Stimulated activated CD8-positive, alpha-beta memory T cell treated with anti-CD3 and anti-CD28 coated beads, Interleukin-15, amount 100 ng/mL, for 4 hours (primary cell): ENCODE data around the gene OSBPL6.
A peak's percentile ranks its signal among the peaks of the same experiment; 100 is the strongest.
"Not testable (repeated sequence)": the region's sequence is repeated elsewhere in the genome, so short reads cannot be mapped to it uniquely, and the experiment has no call there.

ENCODE experiments used
- DNase-seq, 2 donors: peaks; one replicate each; pipeline ENCODE4 v3.0.0-alpha.2; 2020; ENCODE audit warnings: low read depth in 2 of 2

The OSBPL6 gene

DNA sequence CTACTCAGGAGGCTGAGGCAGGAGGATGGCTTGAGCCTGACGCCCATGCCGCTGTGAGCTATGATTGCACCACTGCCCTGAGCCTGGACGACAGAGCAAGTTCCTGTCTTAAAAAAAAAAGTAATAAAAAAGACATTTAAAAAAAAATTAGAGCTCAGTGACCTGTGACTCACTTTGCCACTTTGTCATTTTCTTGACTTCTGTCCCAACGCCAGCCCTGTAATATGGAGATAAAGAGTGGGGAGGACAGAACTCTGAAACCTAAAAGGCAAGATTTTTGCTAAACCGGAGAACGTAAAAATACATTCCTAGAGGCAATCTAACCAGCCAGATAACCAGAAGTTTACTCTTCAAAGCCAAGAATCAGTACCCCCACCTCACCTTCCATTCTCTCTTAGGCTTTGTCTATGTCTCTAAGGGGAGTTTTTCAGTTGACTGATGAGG lies 207.7 kb downstream of the OSBPL6 start:
- no peak for DNase-seq

DNA sequence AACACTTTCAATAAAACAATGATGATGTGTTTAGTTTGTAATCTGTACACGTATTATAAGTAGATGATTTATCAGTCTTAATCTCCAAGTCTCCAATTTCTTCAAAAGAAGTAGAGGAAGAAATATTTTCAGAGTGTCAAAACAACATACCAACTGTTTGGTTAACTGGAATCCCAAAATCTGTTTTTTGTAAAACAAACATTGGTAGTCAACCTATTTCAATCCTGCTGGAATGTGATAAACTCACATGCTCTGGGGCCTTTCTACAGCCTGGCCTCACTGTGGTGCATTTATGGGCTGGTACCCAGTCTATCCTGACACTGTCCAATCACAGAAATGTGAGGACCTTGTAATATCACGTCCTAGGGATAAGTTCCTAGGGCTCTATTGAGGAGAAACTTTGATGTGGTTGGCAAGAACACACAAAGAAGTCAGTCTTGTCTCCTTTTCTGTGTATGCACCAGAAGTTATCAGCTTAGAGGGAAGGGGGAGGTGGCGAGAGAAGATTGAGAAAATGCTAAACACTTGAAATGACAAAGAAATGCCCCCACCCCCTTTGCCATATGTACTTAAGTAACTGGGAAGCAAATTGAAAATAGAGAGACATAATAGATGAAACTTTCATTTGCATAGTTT lies 209.5 kb downstream of the OSBPL6 start:
- no peak for DNase-seq

DNA sequence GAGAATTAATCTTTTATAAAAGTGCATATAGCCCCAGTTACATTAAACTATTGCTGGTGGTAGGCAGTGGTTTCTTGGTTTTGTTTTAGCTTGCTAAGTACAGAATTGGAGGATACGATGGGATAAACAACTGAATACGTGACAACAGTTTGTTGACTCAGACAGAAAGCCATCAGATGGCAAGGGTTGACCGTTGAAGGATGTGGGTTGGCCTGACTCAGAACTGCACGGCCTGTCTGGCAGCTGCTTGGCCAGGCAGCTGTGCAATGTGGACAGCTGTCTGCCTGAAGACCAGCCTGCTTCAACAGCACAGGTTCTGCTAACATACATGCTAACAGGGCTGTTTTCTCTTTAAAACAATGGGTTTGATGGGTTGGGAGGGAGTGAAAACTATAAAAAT lies 210.1 kb downstream of the OSBPL6 start:
- DNase-seq, result no peak

DNA sequence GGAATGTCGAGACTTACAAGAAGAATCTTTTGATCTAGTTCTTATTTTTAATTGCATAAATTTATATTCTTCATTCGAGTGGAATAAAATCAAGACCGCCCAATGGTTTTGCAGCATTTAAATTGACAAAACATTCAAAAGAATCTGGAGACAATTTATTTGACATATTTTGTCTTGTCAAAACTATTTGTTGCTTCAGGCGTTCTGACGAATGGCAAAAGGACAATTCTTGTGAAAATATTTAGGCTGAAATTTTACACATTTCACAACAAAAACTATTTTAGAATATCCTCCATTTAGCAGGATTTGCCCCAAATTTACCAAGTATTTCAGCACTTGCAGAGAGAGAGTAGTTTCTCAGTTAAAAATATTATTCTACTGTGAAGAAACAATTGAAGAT lies 214.9 kb downstream of the OSBPL6 start:
- no peak for DNase-seq

DNA sequence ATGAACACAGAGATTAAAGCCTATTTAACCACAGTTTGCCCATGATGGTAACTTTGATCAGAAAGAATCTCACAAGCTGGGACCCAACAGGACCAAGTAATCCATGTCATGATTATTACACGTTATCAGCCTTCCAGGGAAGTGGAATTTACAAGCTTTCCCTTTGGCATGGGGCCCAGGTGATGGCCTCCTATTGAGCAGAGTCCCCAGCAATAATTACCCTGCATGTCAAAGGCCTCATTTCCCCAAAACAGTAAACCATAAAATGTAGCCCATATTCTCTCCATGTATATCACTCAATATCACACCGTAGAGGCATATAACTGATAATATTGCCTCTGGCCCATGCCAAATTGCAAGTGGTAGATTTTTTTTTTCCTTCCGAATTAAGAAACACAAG lies 217.7 kb downstream of the OSBPL6 start:
- DNase-seq, result no peak

DNA sequence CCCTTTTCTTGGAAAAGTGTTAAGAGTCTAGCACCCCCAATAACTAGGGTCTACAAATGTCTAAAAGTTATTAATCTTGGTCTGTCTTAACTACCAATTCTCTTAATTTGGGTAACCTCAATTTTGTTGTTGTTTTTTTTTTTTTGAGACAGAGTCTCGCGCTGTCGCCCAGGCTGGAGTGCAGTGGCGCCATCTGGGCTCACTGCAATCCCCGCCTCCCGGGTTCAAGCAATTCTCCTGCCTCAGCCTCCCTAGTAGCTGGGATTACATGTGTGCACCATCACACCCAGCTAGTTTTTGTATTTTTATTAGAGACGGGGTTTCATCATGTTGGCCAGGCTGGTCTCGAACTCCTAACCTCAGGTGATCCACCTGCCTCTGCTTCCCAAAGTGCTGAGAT lies 218.1 kb downstream of the OSBPL6 start:
- DNase-seq, result not testable (repeated sequence)

DNA sequence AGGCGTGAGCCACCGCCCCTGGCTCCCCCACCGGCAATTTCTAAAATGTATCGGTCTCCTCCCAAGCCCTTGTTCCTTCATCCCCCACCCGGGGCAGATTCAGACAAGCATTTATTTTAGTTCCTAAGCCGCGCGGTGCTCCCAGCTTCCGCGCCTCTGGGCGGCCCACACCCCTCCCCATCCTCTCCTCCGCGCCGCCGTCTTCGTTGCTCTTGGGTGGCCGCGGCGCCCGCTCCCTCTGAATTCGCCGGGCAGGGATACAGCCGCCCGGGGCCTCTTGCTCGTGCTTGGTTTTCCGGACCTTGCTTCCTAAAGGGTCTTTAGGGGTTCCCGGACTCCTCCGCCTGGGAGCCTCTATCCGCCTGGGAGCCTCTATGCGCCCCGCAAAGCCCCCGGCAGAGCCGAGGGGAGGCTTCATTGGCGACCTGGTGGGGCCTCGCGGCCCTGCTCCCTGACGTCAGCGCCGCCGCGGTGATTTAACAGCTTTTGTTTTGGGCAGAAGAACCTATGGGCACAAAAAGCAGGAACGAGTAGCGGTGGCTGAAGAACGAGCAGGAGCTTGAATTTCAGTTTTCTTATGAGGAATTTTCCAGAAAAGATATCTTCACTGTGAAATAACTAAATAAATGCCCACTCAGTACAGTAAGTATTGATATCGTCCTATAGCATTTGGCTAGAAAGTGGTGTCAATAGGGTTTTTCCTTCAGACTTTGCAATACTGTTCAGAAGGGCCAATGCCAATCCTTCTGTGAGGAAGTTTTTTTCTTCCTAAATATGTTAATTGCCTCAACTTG lies 219.4 kb downstream of the OSBPL6 start:
- peak; percentile 36 to 54 for DNase-seq

DNA sequence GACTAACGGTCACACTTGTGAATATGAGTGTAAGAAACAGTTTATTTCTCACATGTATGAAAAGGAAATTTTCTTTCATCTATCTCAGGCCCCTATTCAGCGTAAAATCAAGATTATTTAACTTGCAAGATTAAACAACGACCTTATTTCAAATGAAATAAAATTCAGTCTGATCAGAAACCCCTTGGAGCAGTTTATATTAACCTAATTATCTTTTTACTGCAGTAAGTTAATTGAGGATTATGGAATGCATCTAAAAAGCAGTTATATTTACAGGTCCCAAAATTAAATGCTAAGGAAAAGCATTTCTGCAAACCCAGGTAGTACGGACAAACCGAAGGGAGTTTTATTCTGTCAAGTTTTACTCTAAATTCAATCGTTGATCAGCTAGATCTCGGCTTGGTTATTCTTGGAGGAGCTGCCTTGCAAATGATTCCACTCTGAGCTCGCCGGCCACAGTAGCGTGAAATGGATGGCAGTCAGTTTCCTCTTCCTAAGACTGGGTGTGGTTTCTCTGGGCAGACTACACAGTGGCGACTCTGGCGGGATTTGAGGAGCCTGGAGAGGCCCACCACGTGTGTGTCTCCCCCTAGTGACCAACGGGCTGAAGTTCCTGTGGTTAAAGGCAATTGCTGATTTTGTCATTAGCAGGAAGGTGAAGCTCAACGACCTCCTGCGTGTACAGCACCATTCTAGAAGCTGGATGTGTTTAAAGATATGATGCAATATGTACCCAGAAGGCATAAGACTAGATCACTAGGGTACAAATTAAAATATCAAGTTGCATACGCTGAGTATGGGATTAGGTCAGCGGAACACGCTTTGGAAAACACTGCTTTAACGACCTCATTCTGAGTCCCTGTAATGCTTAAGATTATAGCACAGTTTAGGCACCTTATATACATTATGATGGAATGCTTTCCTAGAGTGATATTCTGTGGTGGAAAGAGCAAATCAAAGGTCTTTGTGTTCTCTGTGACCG lies 220.2 kb downstream of the OSBPL6 start:
- DNase-seq, result peak; percentile 52 to 56

DNA sequence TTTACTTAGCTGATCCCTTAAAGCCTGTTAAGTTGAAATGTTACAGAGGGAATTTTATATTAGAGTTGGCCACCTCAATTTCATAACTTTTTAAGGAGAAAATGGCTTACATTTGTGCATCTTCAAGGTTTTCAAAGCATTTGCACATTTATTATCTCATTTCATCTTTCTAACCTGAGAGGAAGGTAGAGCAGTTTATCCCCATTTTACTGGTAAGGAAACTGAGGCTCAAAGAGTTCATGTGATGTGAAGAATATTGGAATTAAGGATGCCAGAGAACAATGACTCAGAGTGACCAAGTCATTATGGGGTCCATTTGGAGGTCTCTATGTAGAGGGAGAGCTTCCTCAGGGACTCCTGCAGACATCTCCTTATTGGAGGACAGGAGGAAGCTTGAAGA lies 221.7 kb downstream of the OSBPL6 start:
- no peak for DNase-seq

DNA sequence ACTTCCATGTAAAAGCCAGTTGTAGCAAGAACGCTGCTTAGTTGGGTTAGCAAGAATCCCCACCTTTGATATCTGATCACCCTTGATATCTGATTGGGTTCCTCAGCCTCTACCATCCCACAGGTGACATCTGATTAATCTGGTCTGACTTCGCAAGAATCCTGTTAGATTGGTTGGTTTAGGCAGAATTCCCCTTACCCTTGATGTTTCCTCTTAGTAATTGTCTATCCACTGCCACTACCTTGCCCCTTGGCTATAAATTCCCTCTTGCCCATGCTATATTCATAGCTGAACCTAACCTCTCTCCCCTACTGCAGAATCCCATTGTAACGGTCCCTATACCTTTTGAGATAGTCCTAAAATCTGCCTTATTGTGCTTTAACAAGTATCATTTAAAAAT lies 223.6 kb downstream of the OSBPL6 start:
- DNase-seq, result no peak

DNA sequence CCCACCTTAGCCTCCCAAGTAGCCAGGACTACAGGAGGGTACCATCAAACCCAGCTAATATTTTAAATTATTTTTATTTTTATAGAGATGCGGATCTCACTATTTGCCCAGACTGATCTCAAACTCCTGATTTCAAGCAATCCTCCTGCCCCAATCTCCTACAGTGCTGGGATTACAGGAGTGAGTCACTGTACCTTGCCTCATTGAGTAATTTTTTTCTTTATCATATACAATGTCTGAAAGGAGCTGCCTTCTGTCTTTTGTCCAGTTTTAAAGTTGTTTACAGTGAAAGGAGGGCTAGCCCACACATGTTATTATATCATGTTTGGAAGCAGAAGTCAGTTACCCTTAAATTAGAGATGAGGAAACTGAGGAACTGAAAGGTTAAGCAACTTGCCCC lies 224.1 kb downstream of the OSBPL6 start:
- DNase-seq, result no peak

DNA sequence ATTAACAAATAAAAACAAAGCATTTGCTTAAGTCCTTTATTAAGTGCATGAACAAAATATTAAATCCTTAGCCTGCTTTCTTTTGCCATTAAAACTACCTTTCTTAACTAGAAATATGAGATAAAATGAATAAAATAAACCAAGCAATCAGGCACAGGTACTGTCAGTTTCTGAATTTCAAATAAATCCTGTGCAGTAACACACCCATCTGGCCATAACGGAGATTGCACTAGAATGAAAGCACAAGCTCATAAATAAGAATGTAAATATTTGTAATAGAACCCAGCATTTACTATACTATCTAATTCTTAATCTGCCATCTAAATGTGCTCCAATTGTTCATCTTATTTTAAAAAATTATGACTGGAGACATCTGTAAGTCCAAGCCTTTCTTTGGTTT lies 224.8 kb downstream of the OSBPL6 start:
- no peak for DNase-seq

DNA sequence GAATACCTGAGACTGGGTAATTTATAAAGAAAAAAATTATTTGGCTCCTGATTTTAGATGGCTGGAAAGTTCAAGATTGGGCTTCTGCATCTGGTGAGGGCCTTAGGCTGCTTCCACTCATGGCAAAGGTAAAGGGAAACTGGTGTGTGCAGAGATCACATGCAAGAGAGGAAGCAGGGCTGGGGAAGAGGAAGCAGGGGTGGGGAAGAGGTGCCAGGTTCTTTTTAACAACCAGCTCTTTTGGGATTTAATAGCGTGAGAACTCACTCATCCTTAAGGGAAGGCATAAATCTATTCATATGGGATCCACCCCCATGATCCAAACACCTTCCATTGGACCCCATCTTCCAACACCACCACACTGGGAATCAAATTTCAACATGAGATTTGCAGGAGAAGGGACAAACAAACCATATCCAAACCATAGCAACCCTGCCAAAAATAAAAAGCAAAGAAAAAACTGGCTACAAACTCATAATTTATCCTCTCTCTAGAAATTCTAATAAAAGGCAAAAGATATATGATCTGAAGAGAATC lies 226.2 kb downstream of the OSBPL6 start:
- DNase-seq, result no peak

DNA sequence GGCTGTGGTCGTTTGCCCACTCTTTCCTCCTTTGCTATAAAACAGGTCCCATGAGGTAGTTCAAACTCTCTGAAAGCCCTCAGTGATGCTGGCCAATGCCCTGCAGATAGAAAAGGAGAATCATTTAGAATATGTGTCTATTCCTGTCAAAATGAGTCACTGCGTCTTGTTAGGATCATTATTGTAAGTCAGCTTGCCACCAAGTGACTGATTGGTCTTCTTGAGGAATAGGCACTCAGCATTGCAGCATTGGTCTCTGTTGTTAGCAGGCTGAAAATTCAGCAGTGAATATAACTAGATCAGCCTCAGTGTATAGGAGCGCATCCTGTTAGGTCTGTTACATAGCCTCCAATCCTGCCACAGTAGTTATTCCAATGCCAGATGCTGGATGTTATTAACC lies 227.8 kb downstream of the OSBPL6 start:
- no peak for DNase-seq

DNA sequence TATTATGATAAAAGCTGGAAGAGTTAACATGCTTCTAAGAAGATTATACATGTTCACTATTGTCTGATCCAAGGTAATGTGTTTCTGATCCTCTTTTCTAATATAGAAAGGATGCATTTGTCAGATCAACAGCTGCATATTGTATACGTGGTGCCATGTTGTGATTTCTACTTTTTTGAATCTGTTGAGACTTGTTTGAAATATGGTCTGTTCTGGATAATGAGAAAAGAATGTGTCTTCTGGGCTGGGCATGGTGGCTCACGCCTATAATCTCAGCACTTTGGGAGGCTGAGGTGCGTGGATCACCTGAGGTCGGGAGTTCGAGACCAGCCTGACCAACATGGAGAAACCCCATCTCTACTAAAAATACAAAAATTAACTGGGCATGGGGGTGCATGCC lies 229.4 kb downstream of the OSBPL6 start:
- not testable (repeated sequence) for DNase-seq

DNA sequence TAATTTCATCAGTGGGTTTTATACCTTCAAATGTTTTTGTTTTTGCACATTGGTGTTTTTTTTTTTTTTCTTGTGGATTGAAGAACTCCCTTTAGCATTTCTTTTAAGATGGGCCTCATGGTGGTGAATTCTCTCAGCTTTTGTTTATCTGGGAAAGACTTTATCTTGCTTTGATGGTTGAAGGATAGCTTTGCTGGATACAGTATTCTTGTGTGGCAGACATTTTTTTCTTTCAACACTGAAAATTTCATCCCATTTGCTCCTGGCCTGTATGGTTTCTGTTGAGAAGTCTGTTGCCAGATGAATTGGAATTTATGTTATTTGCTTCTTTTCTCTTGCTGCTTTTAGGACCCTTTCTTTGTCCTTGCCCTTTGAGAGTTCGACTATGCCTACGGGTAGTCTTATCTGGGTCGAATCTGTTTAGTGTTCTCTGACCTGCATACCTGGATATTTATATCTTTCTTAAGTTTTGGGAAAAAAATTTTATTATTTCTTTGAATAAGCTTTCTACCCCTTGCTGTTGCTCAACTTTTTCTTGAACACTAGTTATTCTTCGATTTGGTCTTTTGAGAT lies 231.0 kb downstream of the OSBPL6 start:
- no peak for DNase-seq

DNA sequence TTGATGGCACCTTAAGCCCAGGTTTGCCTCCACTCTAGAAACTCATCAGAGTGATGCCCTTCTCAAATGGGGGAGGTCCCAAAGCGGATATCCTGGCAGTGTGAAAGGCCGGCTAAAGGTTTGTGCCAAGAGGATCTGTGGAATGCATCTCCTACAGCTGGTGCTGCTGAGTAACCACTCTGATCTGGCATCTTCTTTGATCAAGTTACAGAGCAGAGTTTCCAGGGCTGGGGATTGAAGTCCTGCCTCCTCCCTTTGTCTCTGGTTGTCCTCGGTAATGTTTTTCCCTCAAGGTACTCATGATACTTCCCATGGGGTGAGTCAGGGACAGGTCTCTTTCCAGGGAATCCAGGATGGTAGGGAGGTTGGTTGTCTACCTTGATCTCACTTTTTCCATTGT lies 232.1 kb downstream of the OSBPL6 start:
- no peak for DNase-seq

DNA sequence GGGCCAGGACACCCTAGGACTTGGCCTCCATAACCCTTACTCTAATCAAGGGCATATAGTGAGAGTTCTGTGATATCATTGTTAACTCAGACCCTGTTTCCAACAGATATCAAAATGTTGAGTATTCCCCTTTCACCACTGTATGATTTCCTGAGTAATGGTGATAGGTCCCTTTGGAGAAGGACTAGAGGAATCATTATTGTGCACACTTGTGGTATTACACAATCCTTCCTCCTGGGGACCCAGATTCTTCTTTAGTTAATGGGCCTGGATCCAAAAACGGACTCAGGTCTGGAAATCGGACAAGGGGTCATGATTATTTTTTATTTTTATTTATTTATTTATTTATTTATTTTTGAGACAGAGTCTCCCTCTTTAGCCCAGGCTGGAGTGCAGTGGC lies 233.1 kb downstream of the OSBPL6 start:
- DNase-seq, result no peak

DNA sequence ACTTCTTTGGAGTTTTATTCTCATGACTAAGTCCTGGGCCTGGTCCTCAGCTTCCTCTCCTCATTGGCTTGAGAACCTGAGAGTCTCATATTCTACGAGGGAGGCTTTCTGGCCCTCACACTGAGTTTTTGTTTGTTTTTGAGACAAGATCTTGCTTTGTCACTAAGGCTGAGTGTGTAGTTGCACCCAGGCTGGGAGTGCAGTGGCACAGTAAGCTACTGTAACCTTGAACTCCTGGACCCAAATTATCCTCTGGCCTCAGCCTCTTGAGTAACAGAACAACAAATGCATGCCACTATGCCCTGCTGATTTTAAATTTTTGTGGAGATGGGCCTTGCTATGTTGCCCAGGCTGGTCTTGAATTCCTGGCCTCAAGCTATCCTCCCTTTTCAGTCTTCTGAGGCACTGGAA lies 234.1 kb downstream of the OSBPL6 start:
- DNase-seq, result no peak

DNA sequence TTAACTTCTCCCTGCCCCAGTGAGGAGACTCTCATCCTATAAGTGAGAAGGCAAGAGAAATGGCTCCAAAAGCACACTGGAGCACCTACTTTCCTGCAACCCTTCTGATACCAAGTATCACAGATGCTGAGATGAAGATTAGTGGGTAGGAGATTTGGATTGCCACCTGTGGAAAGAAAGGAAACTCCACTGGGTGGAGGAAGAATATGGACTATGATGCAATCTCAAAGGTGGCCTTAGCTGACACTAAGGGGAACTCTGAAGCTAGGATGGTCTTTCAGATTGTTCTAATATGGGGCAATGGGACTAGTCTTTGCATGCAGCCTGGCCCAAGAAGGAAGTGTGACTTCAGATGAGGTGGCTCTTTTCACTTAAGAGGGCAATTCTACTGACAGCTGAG lies 235.0 kb downstream of the OSBPL6 start:
- no peak for DNase-seq

DNA sequence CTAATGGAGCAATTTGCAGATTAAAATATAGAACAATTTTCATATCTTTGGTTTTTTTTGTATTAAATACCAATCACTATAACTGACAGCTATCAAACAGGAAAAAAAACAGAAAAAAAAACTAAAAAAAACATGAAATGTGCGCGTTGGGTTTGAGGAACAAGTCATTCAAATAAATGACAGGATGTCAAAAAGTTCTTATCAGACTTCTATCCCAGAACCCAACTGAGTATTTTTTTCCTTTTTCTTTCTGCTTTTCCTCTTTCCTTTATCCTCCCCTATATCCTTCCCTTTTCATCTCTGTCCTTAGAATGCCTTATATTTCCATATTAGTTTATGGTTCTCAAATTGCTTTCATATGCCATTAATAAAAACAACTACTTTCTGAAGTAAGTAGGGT lies 242.3 kb downstream of the OSBPL6 start:
- no peak for DNase-seq

DNA sequence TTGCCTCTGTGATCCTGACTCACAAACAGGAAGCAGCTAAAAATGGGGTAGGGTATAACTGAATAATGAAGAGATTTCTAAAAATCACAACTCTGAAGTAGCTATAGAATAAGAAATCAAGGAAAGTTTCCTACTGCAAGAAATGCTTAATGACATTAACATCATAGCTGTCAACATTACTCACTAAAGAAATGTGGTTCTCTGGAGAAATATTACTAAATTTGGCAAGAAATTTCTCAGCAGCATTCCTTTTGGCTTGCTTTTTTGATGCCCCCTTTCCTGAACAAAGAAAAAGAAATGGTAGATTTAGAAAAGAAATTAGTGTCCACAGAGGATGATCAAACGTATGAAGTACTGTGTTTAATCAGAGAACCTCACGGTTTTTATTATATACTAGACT lies 247.1 kb downstream of the OSBPL6 start:
- no peak for DNase-seq
